Bronchial epithelial cell (primary cell): ENCODE measurements around the gene SMIM45.

Source experiments
- DNase-seq: peaks from one replicate; pipeline ENCODE4 v3.0.0-alpha.2; 2010; ENCODE audit warnings: low read depth
- FAIRE-seq: peaks from 2 replicates; lab custom pipeline; 2011; peaks lifted over from hg19 to GRCh38; lab: Jason Lieb, UNC
- H3K27me3 ChIP-seq: 2 replicates; pipeline ENCODE4 v1.5.1; 2011; ENCODE audit warnings: low read length; ENCODE audit not compliant: control insufficient read depth, insufficient read depth
- H3K36me3 ChIP-seq: 2 replicates; pipeline ENCODE4 v1.5.1; 2011; ENCODE audit warnings: low read length; ENCODE audit not compliant: control insufficient read depth, insufficient read depth
- H3K4me3 ChIP-seq: 2 replicates; pipeline ENCODE4 v1.5.1; 2011; ENCODE audit warnings: mild to moderate bottlenecking, low read depth, low read length, control low read depth
- TF ChIP-seq, protein P1 (sequence below): IDR thresholded peaks from 2 replicates; pipeline ENCODE4 v1.5.1; 2011; ENCODE audit warnings: mild to moderate bottlenecking, moderate library complexity, low read length, control low read depth, inconsistent platforms; ENCODE audit not compliant: insufficient read depth, severe bottlenecking

Gene SMIM45

GRCh38 chr22:41911001-41911611 is 40.8 kb upstream of the SMIM45 start:
- DNase-seq (no peak), FAIRE-seq (no peak)
- Histone ChIP-seq H3K36me3 (peaks cover 3% of the 10 kb centered on the region), H3K4me3 (no peak overlapping the region), H3K27me3 (peaks cover 43% of the 10 kb centered on the region)
- TF ChIP-seq, protein P1, sequence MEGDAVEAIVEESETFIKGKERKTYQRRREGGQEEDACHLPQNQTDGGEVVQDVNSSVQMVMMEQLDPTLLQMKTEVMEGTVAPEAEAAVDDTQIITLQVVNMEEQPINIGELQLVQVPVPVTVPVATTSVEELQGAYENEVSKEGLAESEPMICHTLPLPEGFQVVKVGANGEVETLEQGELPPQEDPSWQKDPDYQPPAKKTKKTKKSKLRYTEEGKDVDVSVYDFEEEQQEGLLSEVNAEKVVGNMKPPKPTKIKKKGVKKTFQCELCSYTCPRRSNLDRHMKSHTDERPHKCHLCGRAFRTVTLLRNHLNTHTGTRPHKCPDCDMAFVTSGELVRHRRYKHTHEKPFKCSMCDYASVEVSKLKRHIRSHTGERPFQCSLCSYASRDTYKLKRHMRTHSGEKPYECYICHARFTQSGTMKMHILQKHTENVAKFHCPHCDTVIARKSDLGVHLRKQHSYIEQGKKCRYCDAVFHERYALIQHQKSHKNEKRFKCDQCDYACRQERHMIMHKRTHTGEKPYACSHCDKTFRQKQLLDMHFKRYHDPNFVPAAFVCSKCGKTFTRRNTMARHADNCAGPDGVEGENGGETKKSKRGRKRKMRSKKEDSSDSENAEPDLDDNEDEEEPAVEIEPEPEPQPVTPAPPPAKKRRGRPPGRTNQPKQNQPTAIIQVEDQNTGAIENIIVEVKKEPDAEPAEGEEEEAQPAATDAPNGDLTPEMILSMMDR: no peak

DNA sequence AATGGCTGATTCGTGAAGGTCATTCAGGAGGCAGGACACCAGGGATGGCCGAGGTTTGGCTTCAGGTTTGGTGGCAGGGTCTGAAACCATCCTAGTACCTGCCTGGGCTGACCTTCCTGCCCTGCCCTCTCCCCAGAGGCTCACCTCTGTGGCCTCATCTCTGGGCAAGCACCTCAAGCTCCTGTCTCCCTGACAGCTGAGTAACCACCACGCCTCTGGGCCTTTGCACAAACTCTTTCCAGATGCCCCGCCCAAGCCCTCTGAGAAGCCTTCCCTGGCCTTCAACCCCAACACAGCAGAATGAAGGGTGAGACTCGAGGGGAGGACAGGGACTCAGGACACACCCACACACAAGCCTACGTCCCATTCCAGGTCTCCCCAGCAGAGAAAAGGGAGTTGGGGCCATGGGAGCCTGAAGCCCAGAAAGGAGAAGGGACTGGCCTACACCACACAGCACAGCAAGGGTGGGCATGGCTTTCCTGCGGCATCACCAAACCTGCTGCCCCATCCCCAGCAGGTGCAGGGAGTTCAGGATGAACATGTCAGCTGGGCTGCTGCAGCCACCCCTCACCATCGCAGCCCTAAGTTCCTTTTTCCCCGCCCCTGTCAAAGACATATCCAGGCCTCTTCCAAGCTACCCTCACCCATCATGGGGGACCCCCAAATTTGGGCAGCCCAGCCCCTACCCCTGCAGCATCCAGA is 39.5 kb upstream of the SMIM45 start:
- DNase-seq (no peak), FAIRE-seq (no peak)
- no peak overlapping the region for H3K4me3 ChIP-seq
- TF ChIP-seq, protein P1: no peak
- H3K36me3 ChIP-seq: no peaks in the 10 kb centered on the region
- H3K27me3 ChIP-seq: peaks cover 45% of the 10 kb centered on the region

DNA sequence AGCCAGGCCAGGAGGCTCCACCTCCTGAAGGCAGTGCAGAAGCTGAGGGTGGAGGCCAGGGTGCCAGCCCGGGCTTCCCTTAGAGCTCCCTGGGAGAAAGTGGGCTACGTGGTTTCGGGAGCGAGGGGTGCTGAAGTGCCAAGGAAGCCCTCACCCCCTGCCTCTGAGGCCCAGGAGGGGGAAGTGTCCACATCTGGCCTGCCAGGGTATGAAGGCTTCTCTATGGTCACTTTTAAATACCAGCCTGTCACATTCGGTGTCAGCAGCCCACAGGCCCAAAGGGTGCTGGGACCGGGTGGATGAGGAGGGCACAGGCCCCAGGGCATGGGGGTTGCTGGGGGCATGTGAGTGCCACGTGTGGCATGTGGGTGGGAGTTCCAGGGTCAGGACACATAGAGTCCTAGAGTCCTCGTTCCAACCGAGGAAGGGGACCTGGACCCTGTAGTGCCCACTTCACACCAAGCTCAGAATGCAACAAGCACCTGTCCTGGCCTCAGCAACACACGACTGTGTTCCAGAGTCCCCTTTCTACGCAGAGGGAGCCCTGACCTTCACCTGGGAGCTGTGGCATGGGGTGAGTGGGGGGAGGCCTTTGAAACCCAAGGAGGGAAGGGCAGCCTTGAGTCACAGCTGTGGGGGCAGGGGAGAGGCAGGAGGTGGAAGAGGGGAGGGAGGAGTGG is 38.8 kb upstream of the SMIM45 start:
- no peaks in the 10 kb centered on the region for H3K36me3 ChIP-seq
- DNase-seq (no peak), FAIRE-seq (no peak)
- peaks cover 45% of the 10 kb centered on the region for H3K27me3 ChIP-seq
- TF ChIP-seq, protein P1: no peak
- no peak overlapping the region for H3K4me3 ChIP-seq

- TF ChIP-seq, protein P1: no peak
- DNase-seq (no peak), FAIRE-seq (no peak)
- Histone ChIP-seq H3K4me3 (no peak overlapping the region), H3K27me3 (peaks cover 45% of the 10 kb centered on the region), H3K36me3 (no peaks in the 10 kb centered on the region)
These were observed 38.0 kb upstream of the SMIM45 start for GRCh38 chr22:41913842-41914534.

DNA sequence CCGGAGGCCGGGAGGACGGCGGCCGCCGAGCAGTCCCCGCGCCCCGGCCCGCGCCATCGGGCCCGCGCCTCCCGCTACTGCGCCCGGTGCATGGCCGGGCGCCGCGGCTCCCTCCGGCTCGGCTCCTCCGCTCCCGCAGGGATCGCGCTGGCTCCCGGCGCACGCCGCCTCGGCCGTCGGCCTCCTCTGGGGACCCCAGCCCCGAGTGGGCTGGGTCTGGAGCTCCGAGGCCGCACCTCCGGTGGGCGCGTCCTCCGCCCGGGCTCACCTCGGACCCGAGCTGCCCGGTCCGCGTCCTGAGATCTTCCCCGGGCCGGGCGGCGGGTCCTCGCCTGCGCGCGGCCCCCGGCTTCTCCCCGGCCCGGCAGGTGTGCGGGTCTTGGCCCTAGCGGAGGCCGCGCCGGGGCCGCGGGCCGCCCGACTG is 37.3 kb upstream of the SMIM45 start:
- no peak for DNase-seq
- TF ChIP-seq, protein P1: no peak
- no peak overlapping the region for H3K4me3 ChIP-seq
- H3K36me3 ChIP-seq: no peaks in the 10 kb centered on the region
- H3K27me3 ChIP-seq: peaks cover 45% of the 10 kb centered on the region
- no peak for FAIRE-seq
